ENCODE data around the gene MRPL21. TPM values are rescaled to one million over a fixed set of nuclear protein-coding genes. Genes with fewer than 3 reads are reported as not detected.

MRPL21 gene
- total and polyA plus RNA-seq, 2 of the 13 experiments (the other 11 are each of a cell fraction or from before 2014, with no cell fraction given), result 61.5 to 100 TPM

- TF ChIP-seq PBX2 (CRISPR knock-in tag; IDR thresholded peaks at IDR 0.05) (no peak), FOSL1 (CRISPR knock-in tag; IDR thresholded peaks at IDR 0.05; ENCODE audit: borderline replicate concordance) (no peak), ZMAT5 (CRISPR knock-in tag; IDR thresholded peaks at IDR 0.05; ENCODE audit: borderline replicate concordance, low read depth) (no peak), ZSCAN20 (CRISPR knock-in tag; IDR thresholded peaks at IDR 0.05; ENCODE audit: borderline replicate concordance) (no peak), SUZ12 (IDR thresholded peaks at IDR 0.05; ENCODE audit: low read depth, low read length) (no peak), ATM (IDR thresholded peaks at IDR 0.05; ENCODE audit: borderline replicate concordance) (no peak), ZC3H4 (CRISPR knock-in tag; IDR thresholded peaks at IDR 0.05; ENCODE audit: borderline replicate concordance) (peak; percentile 79; the same call in 1 of the 2 replicates), HNRNPH1 (optimal IDR thresholded peaks at IDR 0.05; ENCODE audit: low read depth, low read length) (no peak), NFAT5 (CRISPR knock-in tag; IDR thresholded peaks at IDR 0.05) (peak; percentile 79), HNRNPL (IDR thresholded peaks at IDR 0.05; ENCODE audit: low read depth, low read length) (peak; percentile 55; the same call in 1 of the 2 replicates), ZNF33B (CRISPR knock-in tag; IDR thresholded peaks at IDR 0.05) (0 out of 2 replicates have a peak, but pooled peaks have one; percentile 58), HCFC1 (IDR thresholded peaks at IDR 0.05; ENCODE audit: low read depth, low read length) (peak; percentile 82), FOXO4 (CRISPR knock-in tag; conservative IDR thresholded peaks at IDR 0.05) (no peak), FLYWCH1 (CRISPR knock-in tag; IDR thresholded peaks at IDR 0.05) (no peak), XBP1 (CRISPR knock-in tag; IDR thresholded peaks at IDR 0.05) (no peak), GZF1 (CRISPR knock-in tag; IDR thresholded peaks at IDR 0.05) (no peak), ZFP37 (CRISPR knock-in tag; IDR thresholded peaks at IDR 0.05; ENCODE audit: borderline replicate concordance) (peak; percentile 41; the same call in 1 of the 2 replicates), NPAS2 (CRISPR knock-in tag; IDR thresholded peaks at IDR 0.05; ENCODE audit: borderline replicate concordance) (no peak), ZNF275 (CRISPR knock-in tag; IDR thresholded peaks at IDR 0.05; ENCODE audit: borderline replicate concordance) (peak; percentile 62; the same call in 1 of the 2 replicates)
These were observed at the start of gene MRPL21, which contains the start of gene IGHMBP2 (continued) for GRCh38 chr11:68903288-68904247.

Measured in HepG2 (cell line).